Measurements from ENCODE around the gene MAP3K3. TPM values are rescaled to one million over a fixed set of nuclear protein-coding genes. Genes with fewer than 3 reads are reported as not detected.
A peak's percentile ranks its signal among the peaks of the same experiment; 100 is the strongest.

The MAP3K3 gene
- total and polyA plus RNA-seq, 2 donors (not counting 3 experiments of a cell fraction or from before 2014, with no cell fraction given): 56.6 to 81.0 TPM

DNA sequence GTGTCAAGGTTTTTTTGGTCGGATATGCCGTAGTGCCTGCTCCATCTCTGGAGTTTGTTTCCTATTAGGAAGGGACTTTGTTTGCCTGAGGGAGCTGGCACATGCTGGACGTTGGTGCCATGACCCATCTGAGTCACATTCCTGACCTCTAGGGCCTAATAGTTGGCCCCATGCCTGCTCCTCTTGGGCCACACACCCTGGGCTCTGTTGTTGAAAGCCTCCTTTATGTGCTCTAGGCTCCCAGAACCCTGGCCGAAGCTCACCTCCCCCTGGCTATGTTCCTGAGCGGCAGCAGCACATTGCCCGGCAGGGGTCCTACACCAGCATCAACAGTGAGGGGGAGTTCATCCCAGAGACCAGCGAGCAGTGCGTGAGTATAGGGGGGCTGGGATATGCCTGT, 59.3 kb downstream of the MAP3K3 start:
- H3K4me2 ChIP-seq (ENCODE audit: insufficient read depth, low read length): no peak overlapping the region
- no peak overlapping the region for H2AFZ ChIP-seq (ENCODE audit: low read depth, low read length)
- no TSS peak for BruUV-seq (replicated peaks)
- H3K9ac ChIP-seq (replicated peaks; ENCODE audit: extremely low read depth, insufficient read depth, low read length): no peak overlapping the region
- peaks cover 4 to 24% of the 10 kb centered on the region in 2 experiments for H3K36me3 ChIP-seq (ENCODE audit: control insufficient read depth in 2 of 2, extremely low read depth in 1 of 2, insufficient read depth in 2 of 2, low read length in 2 of 2)
- no peak overlapping the region for H3K4me3 ChIP-seq (replicated peaks in 1 of 3; ENCODE audit: insufficient read depth in 1 of 3, low read depth in 1 of 3, low read length in 3 of 3)
- H3K27me3 ChIP-seq (ENCODE audit: control insufficient read depth in 2 of 2, insufficient read depth in 2 of 2, low read length in 2 of 2): no peaks in the 10 kb centered on the region
- POLR2A ChIA-PET: interaction anchor here (0.6 kb wide), 1 partner anchor 162 kb away, joined by 7 read pairs; no protein-coding TSS in a partner anchor
- peak; percentile 58 for DNase-seq (ENCODE audit: low read depth, low spot score)
- H3K4me1 ChIP-seq (ENCODE audit: control insufficient read depth, extremely low read depth, insufficient read depth, low read length): peaks cover 38% of the 10 kb centered on the region
- H3K79me2 ChIP-seq (ENCODE audit: control insufficient read depth, insufficient read depth, low read length): peaks cover 8% of the 10 kb centered on the region
- TF ChIP-seq POLR2A (IDR thresholded peaks at IDR 0.05; ENCODE audit: low read depth, low read length) (no peak), GATA2 (IDR thresholded peaks at IDR 0.05; ENCODE audit: insufficient read depth, insufficient read length, low read depth, low read length) (no peak), POLR2AphosphoS5 (IDR thresholded peaks at IDR 0.05; ENCODE audit: insufficient read depth, low read depth, low read length) (no peak), FOS (IDR thresholded peaks at IDR 0.05; ENCODE audit: borderline replicate concordance, insufficient read depth, low read length) (no peak), MYC (IDR thresholded peaks at IDR 0.05; ENCODE audit: low read depth, low read length) (no peak)
- TF ChIP-seq, protein P1, sequence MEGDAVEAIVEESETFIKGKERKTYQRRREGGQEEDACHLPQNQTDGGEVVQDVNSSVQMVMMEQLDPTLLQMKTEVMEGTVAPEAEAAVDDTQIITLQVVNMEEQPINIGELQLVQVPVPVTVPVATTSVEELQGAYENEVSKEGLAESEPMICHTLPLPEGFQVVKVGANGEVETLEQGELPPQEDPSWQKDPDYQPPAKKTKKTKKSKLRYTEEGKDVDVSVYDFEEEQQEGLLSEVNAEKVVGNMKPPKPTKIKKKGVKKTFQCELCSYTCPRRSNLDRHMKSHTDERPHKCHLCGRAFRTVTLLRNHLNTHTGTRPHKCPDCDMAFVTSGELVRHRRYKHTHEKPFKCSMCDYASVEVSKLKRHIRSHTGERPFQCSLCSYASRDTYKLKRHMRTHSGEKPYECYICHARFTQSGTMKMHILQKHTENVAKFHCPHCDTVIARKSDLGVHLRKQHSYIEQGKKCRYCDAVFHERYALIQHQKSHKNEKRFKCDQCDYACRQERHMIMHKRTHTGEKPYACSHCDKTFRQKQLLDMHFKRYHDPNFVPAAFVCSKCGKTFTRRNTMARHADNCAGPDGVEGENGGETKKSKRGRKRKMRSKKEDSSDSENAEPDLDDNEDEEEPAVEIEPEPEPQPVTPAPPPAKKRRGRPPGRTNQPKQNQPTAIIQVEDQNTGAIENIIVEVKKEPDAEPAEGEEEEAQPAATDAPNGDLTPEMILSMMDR (IDR thresholded peaks at IDR 0.05; ENCODE audit: extremely low read depth in 1 of 2, insufficient read depth in 1 of 2, low read depth in 1 of 2, low read length in 2 of 2): no peak
- TF ChIP-seq, protein P2, sequence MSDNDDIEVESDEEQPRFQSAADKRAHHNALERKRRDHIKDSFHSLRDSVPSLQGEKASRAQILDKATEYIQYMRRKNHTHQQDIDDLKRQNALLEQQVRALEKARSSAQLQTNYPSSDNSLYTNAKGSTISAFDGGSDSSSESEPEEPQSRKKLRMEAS (IDR thresholded peaks at IDR 0.05; ENCODE audit: insufficient read depth, insufficient read length): no peak
- CTCF ChIA-PET: interaction anchor here (0.8 to 2.0 kb wide), 8 partner anchors 8 to 70 kb away, joined by 3 to 12 read pairs (median 4); partner anchors contain the start of gene MAP3K3
- dilution Hi-C loops (cut with MboI; ENCODE audit: extremely low pct_ligation_motif_present, low sequenced_read_pairs): no loop called here
- H3K27ac ChIP-seq (ENCODE audit: insufficient read depth, low read depth, low read length): no peak overlapping the region
- H3K9me3 ChIP-seq (replicated peaks; ENCODE audit: control insufficient read depth, insufficient read depth, low read length): no peaks in the 10 kb centered on the region
- no peaks in the 10 kb centered on the region for H3K9me1 ChIP-seq (replicated peaks; ENCODE audit: control insufficient read depth, extremely low read depth, insufficient read depth, low read length)
- H4K20me1 ChIP-seq (replicated peaks; ENCODE audit: control insufficient read depth, extremely low read depth, insufficient read depth, low read length): no peaks in the 10 kb centered on the region
- FAIRE-seq: peak; percentile 79
- intact Hi-C loops (cut with micrococcal nuclease): no loop called here
